NCI-H345 treated with DMSO at 0.1 percent for 48 hours (cell line): ENCODE measurements around the gene CLEC4C.

Experiments
- DNase-seq: peaks from one replicate; lab custom pipeline; 2025; ENCODE audit not compliant: unreplicated experiment; lab: John Stamatoyannopoulos, UW

CLEC4C gene

GRCh38 chr12:7729746-7730145 lies 17.4 kb downstream of the CLEC4C start:
- DNase-seq, result no peak

GRCh38 chr12:7723926-7724325 lies 23.2 kb downstream of the CLEC4C start:
- no peak for DNase-seq

- DNase-seq, result no peak
Observed at GRCh38 chr12:7719946-7720730, 27.0 kb downstream of the CLEC4C start.

- DNase-seq, result no peak
Observed at GRCh38 chr12:7716381-7716780, 30.8 kb downstream of the CLEC4C start.

GRCh38 chr12:7712841-7713442 lies 34.2 kb downstream of the CLEC4C start:
- no peak for DNase-seq

- no peak for DNase-seq
Observed at GRCh38 chr12:7711133-7711532, 36.0 kb downstream of the CLEC4C start, which contains the start of gene DPPA3. Gene DPPA3 (plus strand): TSS chr12:7711433. CDS start chr12:7711571, 138 bp downstream.

- DNase-seq, result no peak
Observed at GRCh38 chr12:7709969-7710675, 37.1 kb downstream of the CLEC4C start.

GRCh38 chr12:7705846-7706245 lies 41.3 kb downstream of the CLEC4C start:
- DNase-seq, result no peak

GRCh38 chr12:7695566-7696197 lies 51.5 kb downstream of the CLEC4C start, which contains the start of gene GDF3:
Gene GDF3 (minus strand): TSS chr12:7695775. CDS start chr12:7695728, 47 bp downstream.
- no peak for DNase-seq

GRCh38 chr12:7695237-7695560 lies 52.0 kb downstream of the CLEC4C start:
- no peak for DNase-seq

GRCh38 chr12:7694556-7695236 lies 52.5 kb downstream of the CLEC4C start:
- DNase-seq, result no peak

- no peak for DNase-seq
Observed at GRCh38 chr12:7693793-7694192, 53.4 kb downstream of the CLEC4C start.

GRCh38 chr12:7681535-7681934 lies 65.6 kb downstream of the CLEC4C start:
- no peak for DNase-seq
